ENCODE data around the gene CCL25.
"Not testable (repeated sequence)": the region's sequence is repeated elsewhere in the genome, so short reads cannot be mapped to it uniquely, and the experiment has no call there.

The CCL25 gene

GRCh38 chr19:8052464-8052859, at the start of gene CCL25:
TSS of gene CCL25 (plus strand) at chr19:8052760. CDS start at chr19:8053050, 290 bp downstream.
- DNase-seq = no peak

- DNase-seq = no peak
Observed at GRCh38 chr19:8004001-8004400, 48.6 kb upstream of the CCL25 start.

- DNase-seq = peak; percentile 24
Observed at GRCh38 chr19:8004723-8005513, 47.6 kb upstream of the CCL25 start.

GRCh38 chr19:8005534-8006256, 46.9 kb upstream of the CCL25 start, which contains the start of gene ELAVL1:
TSS of gene ELAVL1 (minus strand) at chr19:8005641. CDS start at chr19:7991815, 13,826 bp downstream.
- peak; percentile 83 for DNase-seq

GRCh38 chr19:8017808-8018207, 34.8 kb upstream of the CCL25 start:
- no peak for DNase-seq

- DNase-seq = no peak
Observed at GRCh38 chr19:8020681-8021080, 31.9 kb upstream of the CCL25 start.

GRCh38 chr19:8021374-8021773, 31.2 kb upstream of the CCL25 start:
- DNase-seq = no peak

- no peak for DNase-seq
Observed at GRCh38 chr19:8022275-8022674, 30.3 kb upstream of the CCL25 start.

GRCh38 chr19:8023371-8023770, 29.2 kb upstream of the CCL25 start:
- DNase-seq = no peak

GRCh38 chr19:8024256-8024655, 28.3 kb upstream of the CCL25 start:
- DNase-seq = not testable (repeated sequence)

GRCh38 chr19:8025316-8025715, 27.2 kb upstream of the CCL25 start:
- no peak for DNase-seq

- no peak for DNase-seq
Observed at GRCh38 chr19:8028951-8029491, 23.5 kb upstream of the CCL25 start.

- DNase-seq = no peak
Observed at GRCh38 chr19:8030960-8031359, 21.6 kb upstream of the CCL25 start.

- DNase-seq = not testable (repeated sequence)
Observed at GRCh38 chr19:8033287-8034177, 19.0 kb upstream of the CCL25 start.

GRCh38 chr19:8034178-8034525, 18.4 kb upstream of the CCL25 start:
- DNase-seq = no peak

- no peak for DNase-seq
Observed at GRCh38 chr19:8036434-8037099, 16.0 kb upstream of the CCL25 start.

GRCh38 chr19:8038815-8039214, 13.7 kb upstream of the CCL25 start:
- no peak for DNase-seq

GRCh38 chr19:8039231-8039630, 13.3 kb upstream of the CCL25 start:
- DNase-seq = no peak

- DNase-seq = no peak
Observed at GRCh38 chr19:8041531-8041931, 11.0 kb upstream of the CCL25 start.

GRCh38 chr19:8042900-8043299, 9.7 kb upstream of the CCL25 start:
- no peak for DNase-seq

- DNase-seq = no peak
Observed at GRCh38 chr19:8044018-8044417, 8.5 kb upstream of the CCL25 start.

GRCh38 chr19:8045872-8046568, 6.5 kb upstream of the CCL25 start:
- DNase-seq = no peak

All from KG1 (cell line).